Muscle layer of colon (tissue), 2 donors: ENCODE measurements around the gene AHCYL2.
"Not testable (repeated sequence)": the region's sequence is repeated elsewhere in the genome, so short reads cannot be mapped to it uniquely, and the experiment has no call there.

Experiments
- H3K27ac ChIP-seq: one replicate; pipeline ENCODE4 v1.7.0; 2013; ENCODE audit warnings: low read depth, mild to moderate bottlenecking, low read length, moderate library complexity
- H3K27me3 ChIP-seq, 2 donors: one replicate each; pipeline ENCODE4 v1.7.0; 2013; ENCODE audit warnings: low read length in 2 of 2, mild to moderate bottlenecking in 2 of 2; ENCODE audit not compliant: insufficient read depth in 2 of 2, control insufficient read depth in 1 of 2
- H3K36me3 ChIP-seq: one replicate; pipeline ENCODE4 v1.7.0; 2013; ENCODE audit warnings: mild to moderate bottlenecking, low read length; ENCODE audit not compliant: insufficient read depth
- H3K4me1 ChIP-seq: one replicate; pipeline ENCODE4 v1.7.0; 2013; ENCODE audit warnings: mild to moderate bottlenecking, low read length; ENCODE audit not compliant: insufficient read depth
- H3K4me3 ChIP-seq, 2 donors: one replicate each; pipeline ENCODE4 v1.7.0; 2013; ENCODE audit warnings: low read length in 2 of 2, low read depth in 1 of 2, mild to moderate bottlenecking in 1 of 2, moderate library complexity in 1 of 2
- H3K9ac ChIP-seq: one replicate; pipeline ENCODE4 v1.7.0; 2013; ENCODE audit warnings: low read length
- H3K9me3 ChIP-seq: one replicate; pipeline ENCODE4 v1.7.0; 2013; ENCODE audit warnings: mild to moderate bottlenecking, low read length
- donor health status: abdominal sarcoma.
- donor health status: Adenocarcinoma of cecum.

The AHCYL2 gene

GRCh38 chr7:129391546-129392171, 166.8 kb downstream of the AHCYL2 start:
- no peak overlapping the region for H3K4me3 ChIP-seq

GRCh38 chr7:129393255-129393654, 168.4 kb downstream of the AHCYL2 start:
- H3K27me3 ChIP-seq, result no peaks in the 10 kb centered on the region
- no peaks in the 10 kb centered on the region for H3K9me3 ChIP-seq
- H3K9ac ChIP-seq, result no peak overlapping the region
- H3K36me3 ChIP-seq, result no peaks in the 10 kb centered on the region
- H3K4me3 ChIP-seq, result no peak overlapping the region
- H3K27ac ChIP-seq, result no peak overlapping the region
- no peaks in the 10 kb centered on the region for H3K4me1 ChIP-seq

More at GRCh38 chr7:129391546-129392171, 166.8 kb downstream of the AHCYL2 start:
- Histone ChIP-seq H3K27me3 (no peaks in the 10 kb centered on the region), H3K36me3 (no peaks in the 10 kb centered on the region), H3K9me3 (no peaks in the 10 kb centered on the region), H3K9ac (no peak overlapping the region), H3K27ac (no peak overlapping the region), H3K4me1 (no peaks in the 10 kb centered on the region)

GRCh38 chr7:129394101-129394500, 169.3 kb downstream of the AHCYL2 start:
- H3K36me3 ChIP-seq, result no peaks in the 10 kb centered on the region
- no peaks in the 10 kb centered on the region for H3K27me3 ChIP-seq
- H3K9me3 ChIP-seq, result no peaks in the 10 kb centered on the region
- no peak overlapping the region for H3K4me3 ChIP-seq
- H3K27ac ChIP-seq, result no peak overlapping the region
- no peak overlapping the region for H3K9ac ChIP-seq
- H3K4me1 ChIP-seq, result no peaks in the 10 kb centered on the region

- no peak overlapping the region for H3K9ac ChIP-seq
- no peaks in the 10 kb centered on the region for H3K9me3 ChIP-seq
- H3K27me3 ChIP-seq, result no peaks in the 10 kb centered on the region
- H3K36me3 ChIP-seq, result no peaks in the 10 kb centered on the region
- no peak overlapping the region for H3K4me3 ChIP-seq
- H3K27ac ChIP-seq, result no peak overlapping the region
- H3K4me1 ChIP-seq, result no peaks in the 10 kb centered on the region
Observed at GRCh38 chr7:129394982-129395914, 170.4 kb downstream of the AHCYL2 start.

- Histone ChIP-seq H3K9ac (no peak overlapping the region), H3K27ac (no peak overlapping the region), H3K9me3 (no peaks in the 10 kb centered on the region), H3K27me3 (no peaks in the 10 kb centered on the region), H3K36me3 (no peaks in the 10 kb centered on the region), H3K4me1 (no peaks in the 10 kb centered on the region), H3K4me3 (no peak overlapping the region)
Observed at GRCh38 chr7:129401228-129401966, 176.6 kb downstream of the AHCYL2 start.

- no peak overlapping the region for H3K4me3 ChIP-seq
- no peak overlapping the region for H3K27ac ChIP-seq
- no peaks in the 10 kb centered on the region for H3K4me1 ChIP-seq
- no peak overlapping the region for H3K9ac ChIP-seq
- no peaks in the 10 kb centered on the region for H3K9me3 ChIP-seq
- no peaks in the 10 kb centered on the region for H3K36me3 ChIP-seq
- H3K27me3 ChIP-seq, result no peaks in the 10 kb centered on the region
Observed at GRCh38 chr7:129401967-129402860, 177.4 kb downstream of the AHCYL2 start.

GRCh38 chr7:129405527-129405926, 180.7 kb downstream of the AHCYL2 start:
- H3K27ac ChIP-seq, result no peak overlapping the region
- H3K9me3 ChIP-seq, result no peaks in the 10 kb centered on the region
- H3K36me3 ChIP-seq, result peaks cover 8% of the 10 kb centered on the region
- H3K4me1 ChIP-seq, result no peaks in the 10 kb centered on the region
- H3K9ac ChIP-seq, result no peak overlapping the region
- no peaks in the 10 kb centered on the region for H3K27me3 ChIP-seq
- no peak overlapping the region for H3K4me3 ChIP-seq

- not testable (repeated sequence) for H3K27me3 ChIP-seq, H3K9me3 ChIP-seq, H3K36me3 ChIP-seq, H3K9ac ChIP-seq, H3K4me1 ChIP-seq, H3K27ac ChIP-seq, H3K4me3 ChIP-seq
Observed at GRCh38 chr7:129410238-129410637, 185.4 kb downstream of the AHCYL2 start.

- Histone ChIP-seq H3K27me3 (no peaks in the 10 kb centered on the region), H3K9me3 (no peaks in the 10 kb centered on the region), H3K36me3 (peaks cover 7% of the 10 kb centered on the region), H3K9ac (no peak overlapping the region), H3K4me1 (no peaks in the 10 kb centered on the region), H3K27ac (no peak overlapping the region), H3K4me3 (no peak overlapping the region)
Observed at GRCh38 chr7:129412501-129412900, 187.7 kb downstream of the AHCYL2 start.

GRCh38 chr7:129417073-129417472, 192.2 kb downstream of the AHCYL2 start:
- Histone ChIP-seq H3K4me1 (no peaks in the 10 kb centered on the region), H3K36me3 (peaks cover 8% of the 10 kb centered on the region), H3K27ac (no peak overlapping the region), H3K9ac (no peak overlapping the region), H3K4me3 (no peak overlapping the region), H3K9me3 (no peaks in the 10 kb centered on the region), H3K27me3 (no peaks in the 10 kb centered on the region)
